Measurements from ENCODE around the gene DUSP12. TPM values are rescaled to one million over a fixed set of nuclear protein-coding genes. Genes with fewer than 3 reads are reported as not detected.

Gene DUSP12
- total and polyA plus RNA-seq, 2 donors (not counting 3 experiments of a cell fraction or from before 2014, with no cell fraction given) = 26.8 to 31.6 TPM

DNA sequence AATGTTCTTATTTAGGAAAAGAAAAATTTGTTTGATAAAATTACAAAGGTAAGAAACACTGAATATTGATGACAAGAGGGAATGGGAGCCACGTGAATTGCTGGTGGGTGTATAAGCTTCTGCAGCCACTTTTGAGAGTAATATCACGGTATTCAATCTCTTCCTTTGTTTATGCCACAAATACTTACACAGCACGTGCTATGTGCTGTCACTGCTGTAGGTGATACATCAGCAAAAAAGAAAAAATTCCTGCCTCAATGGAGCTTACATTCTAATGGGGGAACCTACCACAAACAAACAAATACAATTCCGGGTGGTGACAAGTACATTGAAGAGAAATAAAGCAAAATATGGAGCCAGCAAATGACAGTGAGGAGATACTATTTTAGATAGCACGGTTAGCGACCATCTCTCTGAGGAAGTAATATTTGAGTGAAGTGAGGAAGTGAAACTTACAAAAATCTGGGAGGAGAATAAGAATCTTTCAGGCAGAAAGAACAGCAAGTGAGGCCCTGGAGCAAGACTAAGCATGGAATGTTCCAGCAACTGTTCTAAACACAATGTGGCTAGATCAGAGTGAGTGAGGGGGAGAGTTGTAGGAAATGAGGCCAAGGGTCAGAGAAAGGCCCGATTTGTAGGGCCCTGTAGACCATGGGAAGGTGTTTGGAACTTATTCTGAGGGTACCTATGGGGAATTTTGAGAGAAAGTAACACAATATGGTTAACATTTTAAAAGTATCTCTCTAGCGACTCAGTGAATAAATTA lies 30.8 kb upstream of the DUSP12 start:
- no peak for DNase-seq (ENCODE audit: low read depth, low spot score)
- intact Hi-C loops (cut with micrococcal nuclease) = no loop called here
- no TSS peak for BruUV-seq (replicated peaks)

More for the DNA sequence above, 30.8 kb upstream of the DUSP12 start:
- no peaks in the 10 kb centered on the region for H3K9me3 ChIP-seq (replicated peaks; ENCODE audit: control insufficient read depth, insufficient read depth, low read length)
- no peak overlapping the region for H3K4me2 ChIP-seq (ENCODE audit: insufficient read depth, low read length)
- no peaks in the 10 kb centered on the region for H3K4me1 ChIP-seq (ENCODE audit: control insufficient read depth, extremely low read depth, insufficient read depth, low read length)
- no peak overlapping the region for H3K9ac ChIP-seq (replicated peaks; ENCODE audit: extremely low read depth, insufficient read depth, low read length)
- H3K27ac ChIP-seq (ENCODE audit: insufficient read depth, low read depth, low read length) = no peak overlapping the region
- FAIRE-seq = no peak
- peaks cover 2% of the 10 kb centered on the region for H3K9me1 ChIP-seq (replicated peaks; ENCODE audit: control insufficient read depth, extremely low read depth, insufficient read depth, low read length)
- dilution Hi-C loops (cut with MboI; ENCODE audit: extremely low pct_ligation_motif_present, low sequenced_read_pairs) = no loop called here
- peaks cover 16 to 21% of the 10 kb centered on the region in 2 experiments for H3K27me3 ChIP-seq (ENCODE audit: control insufficient read depth in 2 of 2, insufficient read depth in 2 of 2, low read length in 2 of 2)
- no peaks in the 10 kb centered on the region for H3K79me2 ChIP-seq (ENCODE audit: control insufficient read depth, insufficient read depth, low read length)
- no peak overlapping the region for H3K4me3 ChIP-seq (replicated peaks in 1 of 3; ENCODE audit: insufficient read depth in 1 of 3, low read depth in 1 of 3, low read length in 3 of 3)
- TF ChIP-seq EZH2 (IDR thresholded peaks at IDR 0.05; ENCODE audit: borderline replicate concordance, low read depth, low read length, severe bottlenecking) (no peak), GATA2 (IDR thresholded peaks at IDR 0.05; ENCODE audit: insufficient read depth, insufficient read length, low read depth, low read length) (no peak), JUN (IDR thresholded peaks at IDR 0.05; ENCODE audit: borderline replicate concordance, insufficient read depth, insufficient read length, low read depth) (no peak), POLR2A (IDR thresholded peaks at IDR 0.05; ENCODE audit: low read depth, low read length) (no peak), POLR2AphosphoS5 (IDR thresholded peaks at IDR 0.05; ENCODE audit: insufficient read depth, low read depth, low read length) (no peak)
- TF ChIP-seq, protein P1, sequence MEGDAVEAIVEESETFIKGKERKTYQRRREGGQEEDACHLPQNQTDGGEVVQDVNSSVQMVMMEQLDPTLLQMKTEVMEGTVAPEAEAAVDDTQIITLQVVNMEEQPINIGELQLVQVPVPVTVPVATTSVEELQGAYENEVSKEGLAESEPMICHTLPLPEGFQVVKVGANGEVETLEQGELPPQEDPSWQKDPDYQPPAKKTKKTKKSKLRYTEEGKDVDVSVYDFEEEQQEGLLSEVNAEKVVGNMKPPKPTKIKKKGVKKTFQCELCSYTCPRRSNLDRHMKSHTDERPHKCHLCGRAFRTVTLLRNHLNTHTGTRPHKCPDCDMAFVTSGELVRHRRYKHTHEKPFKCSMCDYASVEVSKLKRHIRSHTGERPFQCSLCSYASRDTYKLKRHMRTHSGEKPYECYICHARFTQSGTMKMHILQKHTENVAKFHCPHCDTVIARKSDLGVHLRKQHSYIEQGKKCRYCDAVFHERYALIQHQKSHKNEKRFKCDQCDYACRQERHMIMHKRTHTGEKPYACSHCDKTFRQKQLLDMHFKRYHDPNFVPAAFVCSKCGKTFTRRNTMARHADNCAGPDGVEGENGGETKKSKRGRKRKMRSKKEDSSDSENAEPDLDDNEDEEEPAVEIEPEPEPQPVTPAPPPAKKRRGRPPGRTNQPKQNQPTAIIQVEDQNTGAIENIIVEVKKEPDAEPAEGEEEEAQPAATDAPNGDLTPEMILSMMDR (IDR thresholded peaks at IDR 0.05; ENCODE audit: extremely low read depth in 1 of 2, insufficient read depth in 1 of 2, low read depth in 1 of 2, low read length in 2 of 2) = no peak
- POLR2A ChIA-PET = interaction anchor here (0.6 kb wide), 1 partner anchor 39 kb away, joined by 3 read pairs; no protein-coding TSS in a partner anchor
- CTCF ChIA-PET = no interaction called here
- H2AFZ ChIP-seq (ENCODE audit: low read depth, low read length) = no peak overlapping the region
- H3K36me3 ChIP-seq (ENCODE audit: control insufficient read depth in 2 of 2, extremely low read depth in 1 of 2, insufficient read depth in 2 of 2, low read length in 2 of 2) = no peaks in the 10 kb centered on the region
- H4K20me1 ChIP-seq (replicated peaks; ENCODE audit: control insufficient read depth, extremely low read depth, insufficient read depth, low read length) = no peaks in the 10 kb centered on the region

Data from endothelial cell of umbilical vein (primary cell).